Measurements from ENCODE around the gene TBCE.

- TF ChIP-seq EZH2phosphoT487 (conservative IDR thresholded peaks at IDR 0.05; ENCODE audit: low read length), result no peak
- TF ChIP-seq CTCF (IDR thresholded peaks at IDR 0.05; ENCODE audit: insufficient read depth, low read length, poor library complexity, severe bottlenecking), result no peak
These were observed 86.8 kb downstream of the TBCE start for GRCh38 chr1:235454021-235454420.
